Non-pigmented ciliary epithelial cell (primary cell): ENCODE measurements around the gene ANKDD1A.
A peak's percentile ranks its signal among the peaks of the same experiment; 100 is the strongest.

ENCODE experiments used
- DNase-seq: peaks from one replicate; pipeline ENCODE4 v3.0.0-alpha.2; 2010; ENCODE audit warnings: low read depth

The ANKDD1A gene

DNA sequence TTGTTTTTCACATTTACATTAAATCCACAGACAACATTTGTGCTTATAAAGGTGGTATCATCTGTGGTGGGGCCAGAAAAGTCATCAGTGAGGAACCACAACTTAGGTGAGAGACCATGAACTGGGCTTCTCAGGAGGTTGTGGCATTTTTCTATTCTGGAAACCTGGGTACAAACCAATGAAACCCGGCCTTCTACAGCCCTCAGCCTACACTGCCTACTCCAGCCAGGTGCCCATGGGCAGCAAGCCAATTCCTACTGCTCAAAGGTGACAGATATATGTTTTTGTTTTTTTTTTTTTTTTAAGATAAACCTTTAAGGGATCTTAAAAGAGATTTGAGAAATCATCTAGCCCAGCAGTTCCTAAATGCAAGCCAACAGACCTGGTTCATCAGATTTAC, 57.7 kb downstream of the ANKDD1A start:
- no peak for DNase-seq

DNA sequence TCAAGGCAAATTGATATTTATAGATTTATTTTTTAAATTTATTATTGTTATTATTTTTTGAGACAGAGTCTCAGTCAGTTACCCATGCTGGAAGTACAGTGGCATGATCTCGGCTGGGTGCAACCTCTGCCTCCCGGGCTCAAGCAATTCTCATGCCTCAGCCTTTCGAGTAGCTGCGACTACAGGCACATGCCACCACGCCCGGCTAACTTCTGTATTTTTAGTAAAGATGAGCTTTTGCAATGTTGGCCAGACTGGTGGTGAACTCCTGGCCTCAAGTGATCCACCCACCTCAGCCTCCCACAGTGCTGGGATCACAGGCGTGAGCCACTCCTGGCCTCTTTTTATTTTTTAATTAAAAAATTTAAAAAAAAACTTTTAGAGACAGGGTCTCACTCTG, 59.0 kb downstream of the ANKDD1A start:
- no peak for DNase-seq

DNA sequence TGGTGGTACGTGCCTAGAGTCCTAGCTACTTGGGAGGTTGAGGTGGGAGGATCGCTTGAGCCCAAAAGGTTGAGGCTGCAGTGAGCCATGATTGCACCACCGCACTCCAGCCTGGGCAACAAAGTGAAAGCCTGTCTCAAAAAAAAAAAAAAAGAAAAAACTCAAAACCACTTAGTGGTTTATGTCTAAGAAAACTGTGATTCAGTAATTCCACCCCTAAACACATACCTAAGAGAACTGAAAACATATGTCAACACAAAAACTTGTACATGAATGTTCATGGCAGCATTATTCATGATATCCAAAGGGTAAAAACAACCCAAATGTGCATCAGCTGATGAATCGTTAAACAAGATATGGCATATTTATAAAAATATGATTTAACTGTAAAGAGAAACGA, 63.7 kb downstream of the ANKDD1A start:
- no peak for DNase-seq

DNA sequence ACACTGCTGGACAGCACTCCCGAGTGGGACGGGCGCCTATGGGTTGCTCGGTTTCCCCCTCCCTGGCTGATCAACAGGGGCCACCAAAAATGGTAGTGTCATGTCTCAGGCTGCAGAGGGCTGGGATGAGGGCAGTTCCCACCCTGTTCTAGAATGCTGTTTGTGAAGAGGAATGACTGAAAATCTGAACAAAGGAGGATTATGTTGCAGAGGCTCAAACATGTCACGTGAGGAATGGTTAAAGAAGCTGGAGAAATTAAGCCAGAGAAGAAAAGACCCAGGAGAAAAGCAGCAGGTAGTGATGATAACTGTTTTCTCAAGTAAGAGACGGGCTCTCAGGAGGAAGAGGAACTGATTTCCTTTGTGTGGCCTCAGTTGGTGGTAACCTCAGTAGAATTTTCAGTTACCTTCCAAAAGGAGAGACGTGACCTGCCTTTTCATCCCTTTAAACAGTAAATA, 67.6 kb downstream of the ANKDD1A start:
- no peak for DNase-seq

DNA sequence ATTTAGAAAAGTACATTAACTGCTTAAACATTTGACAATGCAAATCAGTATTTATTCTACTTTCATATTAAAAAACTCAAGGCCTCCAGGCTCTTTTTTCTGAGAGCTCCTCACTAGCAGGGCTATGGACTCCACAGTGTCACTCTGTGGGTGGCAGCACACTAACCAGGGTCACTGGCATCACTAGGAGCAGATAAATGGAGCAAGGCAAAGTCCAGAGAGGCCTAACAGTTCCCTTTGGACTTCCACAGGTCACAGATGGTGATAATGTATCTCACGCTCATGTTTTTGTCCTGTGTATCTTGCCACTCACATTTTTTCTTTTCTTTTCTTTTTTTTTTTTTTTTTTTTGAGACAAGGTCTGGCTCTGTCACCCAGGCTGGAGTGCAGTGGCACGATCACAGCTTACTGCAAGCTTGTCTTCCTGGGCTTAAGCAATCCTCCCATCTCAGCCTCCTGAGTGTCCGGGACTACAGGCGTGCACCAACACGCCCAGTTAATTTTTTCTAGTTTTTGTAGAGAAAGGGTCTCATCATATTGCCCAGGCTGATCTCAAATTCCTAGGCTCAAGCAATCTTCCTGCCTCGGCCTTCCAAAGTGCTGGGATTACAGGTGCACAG, 70.2 kb downstream of the ANKDD1A start:
- no peak for DNase-seq

DNA sequence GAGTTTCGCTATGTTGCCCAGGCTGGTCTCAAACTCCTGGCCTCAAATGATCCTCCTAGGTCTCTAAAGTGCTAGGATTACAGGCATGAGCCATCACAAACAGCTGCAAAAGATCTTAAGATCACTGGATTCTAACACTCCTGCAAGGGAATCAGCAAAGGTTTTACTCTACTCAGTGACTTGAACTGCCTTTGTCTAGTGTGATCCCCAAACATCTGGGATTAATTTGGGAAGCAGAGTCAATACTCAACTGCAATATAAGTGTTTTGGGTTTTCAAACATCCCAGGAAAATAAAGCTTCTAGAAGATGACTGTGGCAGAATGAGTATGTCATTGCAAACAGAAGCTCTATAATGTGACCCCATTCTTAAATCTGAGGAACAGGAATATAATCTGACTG, 70.8 kb downstream of the ANKDD1A start:
- no peak for DNase-seq

DNA sequence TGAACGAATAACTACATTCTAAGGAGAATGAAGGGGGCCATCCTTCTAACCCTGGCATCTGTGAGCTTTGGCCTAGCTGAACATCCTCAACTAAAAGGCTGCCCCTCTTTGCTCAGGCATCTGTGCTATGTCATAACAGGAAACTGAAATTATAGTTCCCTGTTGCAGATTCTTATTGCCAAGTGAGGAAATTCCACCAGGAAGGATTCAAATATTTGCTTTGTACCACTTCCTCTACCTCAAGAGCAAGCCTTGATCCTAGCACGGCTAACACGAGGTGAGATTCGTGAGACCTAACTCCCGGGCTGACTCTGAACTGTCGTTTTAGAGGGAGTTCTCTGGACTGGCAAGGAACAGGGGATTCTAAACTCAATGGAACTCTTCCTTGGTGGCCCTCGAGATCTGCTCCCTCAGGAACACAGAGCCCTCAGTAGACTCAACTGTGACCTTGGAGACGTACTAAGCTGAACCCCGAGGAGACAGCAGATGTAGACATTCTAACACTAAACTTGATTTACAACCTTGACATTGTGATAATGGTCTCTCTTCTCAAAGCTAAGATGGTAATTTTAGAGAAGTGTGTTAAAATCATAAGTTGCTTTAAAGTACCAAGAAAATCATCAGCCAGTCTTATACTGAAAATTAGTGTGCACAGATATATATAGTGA, 73.8 kb downstream of the ANKDD1A start:
- DNase-seq = no peak

DNA sequence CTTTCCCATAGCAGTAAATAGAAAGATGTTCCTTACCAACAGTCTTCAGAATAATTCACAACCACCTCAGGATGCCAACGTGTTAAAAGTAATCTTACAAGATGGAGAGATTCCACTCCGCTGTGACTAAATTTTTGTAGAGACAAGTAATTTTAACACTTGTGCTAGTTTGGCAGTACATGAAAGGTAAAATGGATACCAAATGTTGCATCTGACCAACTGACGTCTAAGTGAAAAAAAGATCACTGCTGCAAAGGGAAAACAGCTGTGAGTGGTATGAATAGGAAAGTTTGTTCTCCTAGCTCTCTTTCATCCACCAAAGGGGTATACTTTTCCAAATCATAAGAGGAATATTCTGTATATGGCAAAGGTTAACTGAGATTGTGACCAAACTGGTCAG, 75.4 kb downstream of the ANKDD1A start:
- no peak for DNase-seq

DNA sequence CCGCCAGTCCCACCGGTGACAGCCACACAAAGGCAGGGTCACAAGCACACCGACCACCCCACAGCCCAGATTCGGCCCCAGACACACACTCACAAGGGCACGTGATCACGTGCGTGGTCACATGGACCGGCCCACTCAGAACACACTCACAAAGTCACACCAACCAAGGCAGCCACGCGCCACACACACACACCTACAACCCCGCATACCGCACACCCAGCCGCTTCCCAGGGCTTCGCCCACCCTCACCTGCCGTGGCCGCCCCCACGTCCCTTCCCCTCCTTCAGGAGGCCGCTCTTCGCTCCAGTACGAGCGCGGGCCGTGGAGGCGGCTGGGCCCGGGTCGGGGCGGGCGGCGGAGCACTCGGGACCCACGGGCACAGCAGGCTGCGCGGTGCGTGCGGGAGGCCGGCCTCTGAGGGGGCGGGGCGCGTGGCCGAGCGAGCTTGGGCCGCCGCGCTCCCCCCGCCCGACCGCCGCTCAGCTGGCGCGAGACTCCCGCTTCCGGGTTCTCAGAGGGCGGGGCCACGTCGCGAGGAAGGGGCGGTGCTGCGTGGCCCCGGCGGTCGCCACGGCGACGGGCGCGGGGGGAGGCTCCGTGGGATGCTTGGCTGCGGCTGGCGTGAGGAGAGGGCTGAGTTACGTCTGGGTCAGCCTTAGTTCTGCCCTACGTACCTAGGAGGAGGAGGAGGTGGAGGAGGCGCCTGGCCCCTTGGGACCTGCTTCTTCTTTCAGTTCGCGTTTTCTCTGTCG, 77.9 kb downstream of the ANKDD1A start, which contains the start of gene SPG21:
Gene SPG21, minus strand, starts transcription at position 499 of the 752 bp plus-strand sequence. CDS start 6,345 bp downstream, outside the sequence.
- DNase-seq = peak; percentile 53

DNA sequence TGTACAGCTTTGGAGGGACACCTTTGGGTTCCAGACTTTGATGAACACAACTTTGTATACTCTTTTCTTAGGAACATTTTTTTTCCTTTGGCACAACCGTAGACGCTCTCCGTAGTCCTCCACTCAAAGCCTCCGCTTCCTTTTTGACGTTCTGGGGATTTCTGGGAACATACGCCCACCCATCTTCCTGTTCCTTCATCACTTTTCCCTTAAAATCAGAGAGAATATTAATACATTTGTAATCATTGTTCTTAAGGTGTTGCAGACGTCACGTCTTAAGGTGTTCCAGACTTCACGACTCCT, 78.4 kb downstream of the ANKDD1A start:
- DNase-seq = no peak

DNA sequence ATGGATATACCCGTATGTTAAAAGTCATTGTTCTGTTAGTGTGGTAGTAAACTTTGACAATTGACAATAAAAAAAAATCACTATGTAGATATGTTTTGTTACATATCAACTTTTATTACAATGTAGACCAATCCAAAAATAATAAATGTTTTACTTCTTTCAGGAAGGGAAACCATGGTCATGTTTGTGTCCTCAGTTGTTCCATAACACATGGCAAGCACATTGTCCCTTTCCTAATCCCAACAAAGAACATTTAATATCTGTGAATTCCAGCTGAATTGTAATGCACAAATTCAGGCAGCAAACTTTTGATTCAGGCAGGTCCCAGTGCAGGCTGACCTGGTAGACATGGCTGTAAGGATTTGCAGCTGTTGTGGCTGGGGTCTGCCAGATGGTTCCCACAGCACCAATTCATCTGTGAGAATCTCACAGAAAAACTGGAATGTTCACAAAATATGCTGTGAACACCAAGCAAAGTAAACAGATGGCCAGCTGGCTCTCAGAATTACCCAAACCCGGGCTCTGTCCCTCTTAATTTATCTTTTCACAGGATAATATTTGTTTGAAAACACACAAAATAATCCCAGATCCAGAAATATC, 79.9 kb downstream of the ANKDD1A start:
- DNase-seq = no peak

DNA sequence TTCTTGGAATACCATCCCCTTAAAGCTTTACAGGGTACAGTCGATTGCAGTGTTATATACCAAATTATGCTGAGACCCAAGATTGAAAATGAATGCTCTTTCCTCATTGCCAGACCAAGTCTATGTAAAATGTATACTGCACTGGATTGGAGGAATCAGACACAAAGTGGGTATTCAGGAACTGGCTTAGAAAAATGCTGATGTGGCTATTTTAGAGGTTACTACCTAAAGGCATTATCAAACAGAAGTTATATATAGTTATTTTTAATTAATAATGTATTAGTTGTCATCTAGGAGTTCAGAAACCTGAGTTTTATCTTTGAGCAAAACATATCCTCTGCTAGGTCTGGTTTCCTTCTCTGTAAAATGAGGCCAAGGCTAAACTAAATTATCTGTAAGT, 81.6 kb downstream of the ANKDD1A start:
- DNase-seq = no peak

DNA sequence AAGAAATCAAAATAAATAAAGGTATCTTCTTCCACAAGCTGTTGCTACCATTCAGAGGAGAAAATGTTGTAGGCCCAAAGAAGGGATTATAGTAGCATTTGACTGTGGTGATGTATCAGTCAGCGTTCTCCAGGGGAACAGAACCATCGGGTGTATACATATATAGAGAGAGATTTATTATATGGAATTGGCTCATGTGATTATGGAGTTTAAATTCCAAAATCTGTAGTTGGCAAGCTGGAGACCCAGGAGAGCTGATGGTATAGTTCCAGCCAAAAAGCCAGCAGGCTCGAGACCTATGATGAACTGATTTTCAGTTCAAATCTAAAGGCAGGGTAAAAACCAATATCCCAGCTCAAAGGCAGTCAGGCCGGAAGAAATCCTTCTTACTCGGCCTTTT, 85.4 kb downstream of the ANKDD1A start:
- DNase-seq = no peak

DNA sequence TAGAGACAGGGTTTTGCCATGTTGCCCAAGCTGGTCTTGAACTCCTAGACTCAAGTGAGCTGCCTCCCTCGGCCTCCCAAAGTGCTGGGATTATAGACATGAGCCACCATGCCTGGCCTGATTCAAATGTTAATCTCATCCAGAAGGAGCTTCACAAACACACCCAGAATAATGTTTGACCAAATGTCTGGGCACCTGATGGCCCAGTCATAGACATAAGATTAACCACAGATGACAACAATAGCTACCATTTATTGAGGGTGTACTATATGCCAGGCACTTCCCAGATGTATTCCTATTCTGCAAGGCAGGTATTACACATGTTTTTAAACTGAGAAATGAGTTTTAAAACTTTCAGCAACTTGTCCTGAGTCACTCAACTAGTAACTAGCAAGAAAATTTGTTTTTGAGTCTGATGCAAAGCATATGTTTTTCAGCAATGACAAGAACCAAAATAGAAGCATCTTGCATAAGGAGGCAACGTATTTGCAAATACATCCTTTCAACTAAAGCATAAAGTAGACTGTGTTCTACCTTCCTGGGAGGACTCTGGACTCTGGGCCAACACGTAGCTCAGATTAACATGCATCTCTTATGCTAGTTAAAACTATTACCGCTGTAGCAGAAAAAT, 86.2 kb downstream of the ANKDD1A start:
- DNase-seq = no peak

DNA sequence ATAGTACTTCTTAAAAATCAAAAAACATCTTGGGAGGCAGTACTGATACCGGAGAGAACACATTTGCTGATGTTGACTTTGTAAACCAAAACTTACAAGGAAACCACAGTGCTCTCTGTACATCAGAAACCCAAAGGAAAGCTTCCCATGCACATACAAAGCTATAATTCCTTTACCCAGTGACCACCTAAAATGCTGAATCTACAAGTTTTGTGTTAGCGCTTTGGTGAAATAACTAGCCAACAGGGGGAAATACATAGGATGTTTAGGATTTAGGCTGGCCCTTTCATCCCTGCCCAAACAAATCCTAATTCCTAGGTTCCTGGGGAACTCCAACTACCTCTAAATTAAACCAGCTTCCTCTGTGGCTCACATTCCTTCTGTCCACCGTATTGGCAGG, 93.3 kb downstream of the ANKDD1A start:
- no peak for DNase-seq

DNA sequence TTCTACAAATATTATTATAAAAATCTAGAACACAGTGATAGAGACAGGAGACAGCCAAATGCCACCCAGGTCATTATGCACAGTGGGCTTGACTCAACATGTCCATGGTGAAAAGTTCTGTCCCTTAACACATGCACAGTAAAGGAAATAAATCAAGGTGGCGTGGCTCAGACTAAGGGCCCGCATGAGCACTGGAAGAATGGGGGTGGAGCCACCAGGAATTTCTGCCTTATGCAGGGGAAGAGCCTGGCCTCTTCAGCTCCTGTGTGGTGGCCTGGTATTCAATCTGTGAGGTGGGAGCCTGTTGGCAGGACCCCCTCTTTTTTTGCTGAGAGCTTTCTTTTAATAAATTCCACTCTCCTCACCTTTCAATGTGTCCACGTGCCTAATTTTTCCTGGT, 95.2 kb downstream of the ANKDD1A start:
- no peak for DNase-seq
